8988T (cell line): ENCODE results near the gene CYP3A4.
"Not testable (repeated sequence)": the region's sequence is repeated elsewhere in the genome, so short reads cannot be mapped to it uniquely, and the experiment has no call there.

Experiments
- DNase-seq: peaks from one replicate; pipeline ENCODE4 v3.0.0; 2011

CYP3A4 gene

DNA sequence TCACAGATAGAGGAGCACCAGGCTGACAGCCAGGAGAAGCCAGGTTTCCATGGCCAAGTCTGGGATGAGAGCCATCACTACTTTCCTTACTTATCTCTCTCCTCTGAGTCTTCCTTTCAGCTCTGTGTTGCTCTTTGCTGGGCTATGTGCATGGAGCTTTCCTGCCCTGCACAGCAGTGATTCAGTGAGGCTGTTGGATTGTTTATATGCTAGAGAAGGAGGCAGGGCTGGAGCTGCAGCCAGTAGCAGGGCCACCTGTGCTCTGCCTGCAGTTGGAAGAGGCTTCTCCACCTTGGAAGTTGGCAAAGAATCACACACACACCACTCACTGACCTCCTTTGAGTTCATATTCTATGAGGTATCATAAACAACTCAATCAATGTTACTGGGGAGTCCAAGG is at the start of gene CYP3A4:
TSS of gene CYP3A4 (minus strand) at position 178 of the 400 bp plus-strand sequence. CDS start at position 75, 103 bp downstream.
- no peak for DNase-seq

- DNase-seq: no peak
Observed at GRCh38 chr7:99833289-99833877, 49.4 kb upstream of the CYP3A4 start.

DNA sequence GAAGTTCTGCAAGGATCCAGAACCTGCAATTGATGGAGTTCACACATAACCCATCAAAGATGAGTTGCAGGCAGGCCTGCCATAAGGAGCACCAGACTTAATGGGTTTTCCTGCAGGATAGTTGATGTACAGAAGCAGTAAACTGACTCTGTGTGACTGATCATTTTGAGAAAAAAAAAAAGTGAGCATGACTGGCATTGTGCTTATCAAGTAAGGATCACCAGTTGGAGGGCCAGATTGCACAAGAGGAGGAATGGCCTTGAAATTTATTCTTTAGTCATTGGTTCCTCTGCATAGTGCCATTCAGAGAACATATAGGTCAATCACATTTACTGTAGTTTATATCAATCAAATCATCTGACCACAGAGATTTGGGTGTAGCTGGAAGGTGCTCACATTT is 47.6 kb upstream of the CYP3A4 start:
- no peak for DNase-seq

DNA sequence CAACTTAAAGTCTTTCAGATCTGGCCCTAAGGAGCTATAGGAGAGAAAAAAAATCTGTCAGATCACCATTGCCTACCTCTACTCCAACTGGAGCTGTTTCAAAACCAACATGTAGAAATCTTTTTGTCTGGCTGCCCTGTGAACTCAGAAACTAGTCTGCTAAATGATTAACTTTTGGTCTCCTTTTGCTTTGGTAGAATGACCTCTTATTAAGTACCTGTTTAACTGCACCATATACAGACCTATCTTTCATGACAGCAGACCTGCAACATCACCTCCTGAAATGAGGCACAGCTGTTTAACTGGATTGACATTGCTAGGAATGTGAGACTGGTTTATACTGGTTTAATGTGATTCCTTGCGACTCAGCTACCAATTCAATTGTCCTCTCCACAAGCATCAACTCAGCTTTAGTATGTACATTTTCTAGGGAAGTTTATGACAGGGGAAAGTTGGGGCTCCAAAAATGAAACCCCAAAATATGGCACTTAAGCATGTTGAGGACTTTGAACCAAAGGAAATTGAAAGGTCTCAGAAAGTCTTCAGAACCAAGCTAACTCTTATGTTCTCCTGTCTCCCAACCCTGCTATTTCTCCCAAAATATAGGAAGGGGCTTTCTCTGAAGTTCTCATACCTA is 45.7 kb upstream of the CYP3A4 start:
- no peak for DNase-seq

DNA sequence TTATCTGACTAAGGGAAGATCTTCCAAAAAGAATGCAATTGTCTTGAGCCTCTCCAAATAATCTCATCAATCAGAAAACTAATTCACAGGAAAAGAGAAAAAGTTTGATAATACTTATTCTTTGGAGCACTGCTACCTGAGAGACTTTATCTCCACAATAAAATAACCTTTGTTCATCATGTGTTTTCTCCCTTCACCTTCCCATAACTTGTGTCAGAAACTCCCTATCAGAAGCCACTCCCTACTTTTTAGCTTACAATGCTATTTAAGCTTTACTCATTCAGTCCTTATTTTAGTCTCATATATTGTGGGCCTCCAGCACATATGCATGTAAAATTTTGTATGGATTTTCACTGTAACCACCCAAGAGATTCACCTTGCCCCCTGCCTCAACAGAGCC is 44.8 kb upstream of the CYP3A4 start:
- no peak for DNase-seq

- DNase-seq: no peak
Observed at GRCh38 chr7:99827040-99827778, 43.2 kb upstream of the CYP3A4 start.

GRCh38 chr7:99825873-99826272 is 41.9 kb upstream of the CYP3A4 start:
- DNase-seq: no peak

- no peak for DNase-seq
Observed at GRCh38 chr7:99825452-99825851, 41.5 kb upstream of the CYP3A4 start.

DNA sequence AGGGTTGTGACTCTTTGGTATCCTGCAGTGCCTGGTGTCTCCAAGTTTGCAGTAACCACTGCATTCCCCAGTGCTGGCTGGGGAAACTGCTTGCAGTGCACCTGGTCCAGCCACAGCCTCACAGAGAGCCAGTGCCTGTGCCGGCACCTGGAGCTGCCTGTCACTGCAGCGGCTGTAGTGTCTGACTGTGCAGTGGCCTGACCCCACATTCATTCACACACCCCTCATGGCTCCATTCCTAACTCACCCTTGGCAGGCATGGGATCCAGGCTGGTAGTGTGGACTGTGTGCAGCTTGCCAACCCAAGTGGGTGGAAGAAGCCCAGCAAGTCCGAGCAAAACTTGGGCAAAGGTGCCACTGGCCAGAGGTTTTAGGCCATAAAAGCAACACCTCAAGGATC is 40.1 kb upstream of the CYP3A4 start:
- no peak for DNase-seq

GRCh38 chr7:99822731-99823718 is 39.0 kb upstream of the CYP3A4 start:
- DNase-seq: no peak

DNA sequence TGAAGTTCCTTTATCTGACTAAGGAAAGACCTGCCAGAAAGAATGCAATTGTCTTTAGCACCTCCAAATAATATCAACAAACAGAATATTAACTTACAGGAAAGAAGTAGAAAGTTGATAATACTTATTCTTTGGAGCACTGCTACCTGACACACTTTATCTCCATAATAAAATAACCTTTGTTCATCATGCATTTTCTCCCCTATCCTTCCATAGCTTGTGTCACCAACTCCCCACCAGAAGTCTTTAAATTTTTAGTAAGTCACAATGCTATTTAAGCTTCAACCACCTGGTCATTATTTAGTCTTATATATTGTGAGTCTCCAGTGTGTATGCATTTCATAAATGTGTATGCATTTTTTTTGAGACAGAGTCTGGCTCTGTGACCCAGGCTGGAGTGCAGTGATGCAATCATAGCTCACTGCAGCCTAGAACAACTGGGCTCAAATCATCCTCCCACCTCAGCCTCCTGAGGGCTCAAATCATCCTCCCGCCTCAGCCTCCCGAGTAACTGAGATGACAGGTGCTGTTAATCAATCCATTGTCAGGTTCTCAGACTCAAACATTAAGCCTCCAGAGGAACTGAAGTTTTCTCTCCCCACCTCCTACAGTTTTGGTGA is 36.5 kb upstream of the CYP3A4 start:
- no peak for DNase-seq

GRCh38 chr7:99808766-99809165 is 24.8 kb upstream of the CYP3A4 start:
- no peak for DNase-seq

DNA sequence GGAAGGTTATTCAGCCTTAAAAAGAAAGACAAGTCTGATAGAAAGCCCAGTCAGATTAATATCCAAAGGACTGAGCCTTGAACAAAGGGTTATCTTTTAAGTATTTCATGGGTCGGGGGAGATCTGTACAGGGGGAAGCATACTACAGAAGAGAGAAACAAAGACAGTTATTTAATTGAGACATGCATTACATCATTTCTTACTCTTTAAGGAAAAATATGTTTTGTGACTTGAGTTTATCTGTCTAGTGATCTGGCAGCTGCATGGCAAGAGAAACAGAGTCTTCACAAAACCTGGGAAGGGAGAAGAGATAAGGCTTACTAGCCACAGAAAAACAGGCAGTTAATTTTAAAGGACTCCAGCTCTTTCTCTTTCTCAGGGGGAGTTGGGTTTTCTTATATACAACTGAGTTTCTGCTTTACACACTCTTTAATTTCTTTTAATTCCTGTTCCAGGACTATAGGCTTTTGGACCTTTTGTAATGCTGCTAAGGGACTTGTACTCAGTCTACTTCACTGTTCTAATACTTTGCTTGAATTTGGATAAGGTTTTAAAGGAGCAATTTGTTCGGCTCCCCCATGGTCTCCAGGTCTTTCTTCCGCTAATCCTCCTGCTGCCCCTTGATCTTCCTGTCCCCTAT is 23.0 kb upstream of the CYP3A4 start:
- no peak for DNase-seq

- no peak for DNase-seq
Observed at GRCh38 chr7:99805641-99806040, 21.7 kb upstream of the CYP3A4 start.

- DNase-seq: not testable (repeated sequence)
Observed at GRCh38 chr7:99803118-99803517, 19.1 kb upstream of the CYP3A4 start.

DNA sequence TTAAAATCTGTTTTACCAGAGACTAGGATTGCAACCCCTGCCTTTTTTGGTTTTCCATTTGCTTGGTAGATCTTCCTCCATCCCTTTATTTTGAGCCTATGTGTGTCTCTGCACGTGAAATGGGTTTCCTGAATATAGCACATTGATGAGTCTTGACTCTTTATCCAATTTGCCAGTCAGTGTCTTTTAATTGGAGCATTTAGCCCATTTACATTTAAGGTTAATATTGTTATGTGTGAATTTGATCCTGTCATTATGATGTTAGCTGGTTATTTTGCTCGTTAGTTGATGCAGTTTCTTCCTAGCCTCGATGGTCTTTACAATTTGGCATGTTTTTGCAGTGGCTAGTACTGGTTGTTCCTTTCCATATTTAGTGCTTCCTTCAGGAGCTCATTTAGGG is 17.4 kb upstream of the CYP3A4 start:
- not testable (repeated sequence) for DNase-seq

GRCh38 chr7:99798972-99799371 is 15.0 kb upstream of the CYP3A4 start:
- no peak for DNase-seq

DNA sequence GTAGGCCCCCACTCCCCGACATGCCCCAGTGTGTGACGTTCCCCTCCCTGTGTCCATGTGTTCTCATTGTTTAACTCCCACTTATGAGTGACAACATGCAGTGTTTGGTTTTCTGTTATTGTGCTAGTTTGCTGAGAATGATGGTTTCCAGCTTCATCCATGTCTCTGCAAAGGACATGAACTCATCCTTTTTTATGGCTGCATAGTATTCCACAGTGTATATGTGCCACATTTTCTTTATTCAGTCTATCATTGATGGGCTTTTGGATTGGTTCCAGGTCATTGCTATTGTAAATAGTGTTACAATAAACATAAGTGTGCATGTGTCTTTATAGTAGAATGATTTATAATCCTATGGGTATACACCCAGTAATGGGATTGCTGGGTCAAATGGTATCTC is 11.9 kb upstream of the CYP3A4 start:
- not testable (repeated sequence) for DNase-seq

GRCh38 chr7:99794585-99795502 is 10.9 kb upstream of the CYP3A4 start:
- DNase-seq: no peak

- DNase-seq: no peak
Observed at GRCh38 chr7:99793443-99793842, 9.5 kb upstream of the CYP3A4 start.

DNA sequence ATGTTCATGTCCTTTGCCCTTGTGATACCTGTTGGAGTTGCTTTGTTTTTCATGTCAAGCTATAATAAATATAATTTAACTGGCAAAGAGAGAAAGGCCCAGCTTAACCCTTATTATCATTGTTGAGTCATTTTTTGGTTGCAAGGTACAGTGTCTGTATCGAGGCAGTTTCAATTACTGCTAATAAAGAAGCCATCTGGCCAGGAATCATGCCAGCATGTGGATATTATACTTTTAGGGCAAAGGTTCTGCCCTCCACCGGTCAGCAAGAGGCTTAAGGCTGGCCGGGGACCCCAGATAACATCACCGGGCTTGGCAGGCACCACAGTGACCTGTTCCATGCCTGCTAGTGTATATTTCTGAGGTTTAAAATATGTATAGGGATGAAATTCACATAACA is 9.0 kb upstream of the CYP3A4 start:
- no peak for DNase-seq
